Stomach (tissue), 4 donors: ENCODE data around the gene CLCN6.

ENCODE experiments used
- POLR2AphosphoS5 ChIP-seq, 3 donors: sonication (generic); formaldehyde crosslinking; IDR thresholded peaks; one replicate each; pipeline ENCODE4 v1.6.1; 2016; ENCODE audit warnings: antibody characterized with exemption in 3 of 3
- TF ChIP-seq, protein P1 (sequence below), 7 experiments: fragments of 450-650 bp in 4 of 7; fragments of 200-600 bp in 3 of 7; sonication (generic) in 3 of 7; IDR thresholded peaks; one replicate each; pipeline ENCODE4 v1.5.1; 2016 to 2019; ENCODE audit warnings: antibody characterized with exemption in 7 of 7, control low read depth in 2 of 7, mild to moderate bottlenecking in 1 of 7

DNA sequence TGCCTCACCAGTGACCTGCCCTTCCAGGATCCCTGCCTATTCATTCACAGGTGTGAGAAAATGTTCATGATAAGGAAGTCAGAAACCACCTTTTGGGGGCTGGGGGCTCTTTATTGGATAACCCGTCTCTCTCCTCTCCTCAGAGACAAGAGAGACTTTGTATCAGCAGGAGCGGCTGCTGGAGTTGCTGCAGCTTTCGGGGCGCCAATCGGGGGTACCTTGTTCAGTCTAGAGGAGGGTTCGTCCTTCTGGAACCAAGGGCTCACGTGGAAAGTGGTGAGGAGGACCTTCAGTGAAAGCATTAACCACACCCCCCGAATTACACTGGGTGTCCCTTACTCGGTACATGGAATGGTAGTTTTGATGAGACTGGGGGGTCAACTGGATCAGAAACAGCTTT, 21.0 kb downstream of the CLCN6 start:
- TF ChIP-seq, protein P1, sequence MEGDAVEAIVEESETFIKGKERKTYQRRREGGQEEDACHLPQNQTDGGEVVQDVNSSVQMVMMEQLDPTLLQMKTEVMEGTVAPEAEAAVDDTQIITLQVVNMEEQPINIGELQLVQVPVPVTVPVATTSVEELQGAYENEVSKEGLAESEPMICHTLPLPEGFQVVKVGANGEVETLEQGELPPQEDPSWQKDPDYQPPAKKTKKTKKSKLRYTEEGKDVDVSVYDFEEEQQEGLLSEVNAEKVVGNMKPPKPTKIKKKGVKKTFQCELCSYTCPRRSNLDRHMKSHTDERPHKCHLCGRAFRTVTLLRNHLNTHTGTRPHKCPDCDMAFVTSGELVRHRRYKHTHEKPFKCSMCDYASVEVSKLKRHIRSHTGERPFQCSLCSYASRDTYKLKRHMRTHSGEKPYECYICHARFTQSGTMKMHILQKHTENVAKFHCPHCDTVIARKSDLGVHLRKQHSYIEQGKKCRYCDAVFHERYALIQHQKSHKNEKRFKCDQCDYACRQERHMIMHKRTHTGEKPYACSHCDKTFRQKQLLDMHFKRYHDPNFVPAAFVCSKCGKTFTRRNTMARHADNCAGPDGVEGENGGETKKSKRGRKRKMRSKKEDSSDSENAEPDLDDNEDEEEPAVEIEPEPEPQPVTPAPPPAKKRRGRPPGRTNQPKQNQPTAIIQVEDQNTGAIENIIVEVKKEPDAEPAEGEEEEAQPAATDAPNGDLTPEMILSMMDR (IDR thresholded peaks at IDR 0.05): no peak
- TF ChIP-seq POLR2AphosphoS5 (IDR thresholded peaks at IDR 0.05): no peak
